ENCODE results near the gene NKX1-1.

- TF ChIP-seq MYC (IDR thresholded peaks at IDR 0.05; ENCODE audit: low read depth, low read length) (no peak), CTCF (IDR thresholded peaks at IDR 0.05; ENCODE audit: low read depth, low read length) (no peak)
- TF ChIP-seq, protein P1, sequence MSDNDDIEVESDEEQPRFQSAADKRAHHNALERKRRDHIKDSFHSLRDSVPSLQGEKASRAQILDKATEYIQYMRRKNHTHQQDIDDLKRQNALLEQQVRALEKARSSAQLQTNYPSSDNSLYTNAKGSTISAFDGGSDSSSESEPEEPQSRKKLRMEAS (IDR thresholded peaks at IDR 0.05; ENCODE audit: low read depth, low read length) = no peak
Measured at GRCh38 chr4:1402021-1402515, 4.2 kb downstream of the NKX1-1 start.
